ENCODE data around the gene GSK3B.

GSK3B gene

DNA sequence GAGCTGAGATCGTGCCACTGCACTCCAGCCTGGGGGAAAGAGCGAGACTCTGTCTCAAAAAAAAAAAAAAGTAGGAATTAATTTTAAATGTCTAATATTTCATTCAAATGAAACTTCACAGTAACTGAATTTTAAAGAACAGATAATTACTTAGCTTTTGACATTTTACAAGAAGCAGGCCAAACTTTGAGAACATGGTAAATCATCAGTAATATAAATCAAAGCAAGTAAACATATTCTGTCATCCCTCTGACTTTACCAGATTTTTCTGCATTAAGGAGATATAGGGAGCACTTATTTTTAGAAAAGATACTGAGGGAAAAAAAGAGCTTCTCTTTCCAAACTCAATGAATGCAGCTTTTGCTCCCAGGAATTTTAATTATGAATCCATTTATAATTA lies 275.3 kb downstream of the GSK3B start:
- no peak for DNase-seq (ENCODE audit: low read depth in 2 of 2)

DNA sequence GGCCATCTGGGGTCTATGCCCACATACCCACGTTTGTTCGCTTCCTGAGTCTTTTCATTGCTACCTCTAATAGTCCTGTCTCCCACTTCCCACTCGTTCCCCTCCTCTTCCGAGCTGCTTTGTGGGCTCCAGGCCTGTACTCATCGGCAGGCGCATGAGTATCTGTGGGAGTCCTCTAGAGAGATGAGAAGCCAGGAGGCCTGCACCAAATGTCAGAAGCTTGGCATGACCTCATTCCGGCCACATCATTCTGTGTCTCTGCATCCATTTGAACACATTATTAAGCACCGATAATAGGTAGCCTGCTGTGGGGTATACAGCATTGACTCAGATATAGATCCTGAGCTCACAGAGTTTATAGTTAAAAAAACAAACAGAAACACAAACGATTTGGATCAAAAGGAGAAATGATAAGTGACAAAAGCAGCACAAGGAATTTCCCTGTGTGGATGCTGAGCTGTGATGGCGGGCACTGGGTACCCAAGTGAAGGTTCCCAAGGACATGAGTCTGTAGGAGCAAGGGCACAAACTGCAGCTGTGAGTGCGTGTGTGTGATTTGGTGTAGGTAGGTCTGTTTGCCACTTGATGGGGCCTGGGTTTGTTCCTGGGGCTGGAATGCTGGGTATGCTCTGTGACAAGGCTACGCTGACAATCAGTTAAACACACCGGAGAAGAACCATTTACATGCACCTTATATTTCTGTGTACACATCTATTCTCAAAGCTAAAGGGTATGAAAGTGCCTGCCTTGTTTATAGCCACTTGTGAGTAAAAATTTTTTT lies 276.5 kb downstream of the GSK3B start:
- DNase-seq (ENCODE audit: low read depth in 2 of 2), result no peak

DNA sequence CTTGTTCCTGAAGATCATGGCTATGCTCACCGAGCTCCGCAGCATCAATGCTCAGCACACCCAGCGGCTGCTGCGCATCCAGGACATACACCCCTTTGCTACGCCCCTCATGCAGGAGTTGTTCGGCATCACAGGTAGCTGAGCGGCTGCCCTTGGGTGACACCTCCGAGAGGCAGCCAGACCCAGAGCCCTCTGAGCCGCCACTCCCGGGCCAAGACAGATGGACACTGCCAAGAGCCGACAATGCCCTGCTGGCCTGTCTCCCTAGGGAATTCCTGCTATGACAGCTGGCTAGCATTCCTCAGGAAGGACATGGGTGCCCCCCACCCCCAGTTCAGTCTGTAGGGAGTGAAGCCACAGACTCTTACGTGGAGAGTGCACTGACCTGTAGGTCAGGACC lies 277.2 kb downstream of the GSK3B start:
- DNase-seq (ENCODE audit: low read depth in 2 of 2), result no peak

DNA sequence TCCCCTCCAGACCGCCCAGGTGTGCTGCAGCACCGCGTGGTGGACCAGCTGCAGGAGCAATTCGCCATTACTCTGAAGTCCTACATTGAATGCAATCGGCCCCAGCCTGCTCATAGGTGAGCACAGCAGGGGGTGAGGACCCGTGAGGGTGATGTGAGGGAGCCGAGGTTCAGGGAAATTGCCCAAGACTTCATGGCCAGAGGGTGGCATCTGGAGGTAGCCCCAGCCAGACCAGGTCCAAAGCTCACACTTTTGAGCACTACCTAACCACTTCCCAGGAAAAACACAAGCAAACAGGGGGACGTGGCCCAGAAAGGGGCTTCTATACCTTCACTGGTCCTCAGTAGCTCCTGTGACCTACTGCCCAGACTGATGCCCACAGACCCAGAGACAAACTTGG lies 278.5 kb downstream of the GSK3B start:
- DNase-seq (ENCODE audit: low read depth in 2 of 2), result no peak

DNA sequence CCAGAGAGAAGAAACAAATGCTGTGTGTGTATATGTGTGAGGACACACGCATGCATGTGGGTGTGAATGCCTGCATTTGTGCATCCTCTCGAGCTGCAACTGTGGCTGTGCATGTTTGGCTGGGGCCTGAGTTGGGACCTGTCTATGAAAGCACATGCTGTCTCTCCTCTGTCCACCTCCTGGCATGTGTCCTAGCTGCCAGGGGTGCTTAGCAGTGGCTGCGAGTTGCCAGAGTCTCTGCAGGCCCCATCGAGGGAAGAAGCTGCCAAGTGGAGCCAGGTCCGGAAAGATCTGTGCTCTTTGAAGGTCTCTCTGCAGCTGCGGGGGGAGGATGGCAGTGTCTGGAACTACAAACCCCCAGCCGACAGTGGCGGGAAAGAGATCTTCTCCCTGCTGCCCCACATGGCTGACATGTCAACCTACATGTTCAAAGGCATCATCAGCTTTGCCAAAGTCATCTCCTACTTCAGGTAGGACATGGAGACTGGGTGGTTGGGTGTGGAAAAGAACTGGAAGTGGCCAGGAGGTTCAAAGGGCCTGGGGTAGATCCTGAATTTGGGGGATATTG lies 281.7 kb downstream of the GSK3B start:
- DNase-seq (ENCODE audit: low read depth in 2 of 2), result no peak

DNA sequence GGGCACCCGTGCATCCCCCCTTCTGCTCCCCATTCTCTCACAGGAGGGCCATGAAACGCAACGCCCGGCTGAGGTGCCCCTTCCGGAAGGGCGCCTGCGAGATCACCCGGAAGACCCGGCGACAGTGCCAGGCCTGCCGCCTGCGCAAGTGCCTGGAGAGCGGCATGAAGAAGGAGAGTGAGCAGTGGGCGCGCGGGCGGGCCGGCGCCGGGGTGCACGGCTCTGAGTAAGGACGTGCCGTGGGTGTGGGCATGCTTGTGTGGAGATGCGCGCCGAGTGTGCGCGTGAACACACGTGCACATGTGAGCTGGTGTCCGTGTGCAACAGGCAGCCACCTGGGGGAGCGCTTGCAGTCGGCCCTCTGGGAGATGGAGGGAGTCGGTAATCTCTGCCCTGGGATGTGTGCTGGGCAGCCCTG lies 284.2 kb downstream of the GSK3B start:
- DNase-seq (ENCODE audit: low read depth in 2 of 2), result peak in 1 of 2 donors; percentile 9

DNA sequence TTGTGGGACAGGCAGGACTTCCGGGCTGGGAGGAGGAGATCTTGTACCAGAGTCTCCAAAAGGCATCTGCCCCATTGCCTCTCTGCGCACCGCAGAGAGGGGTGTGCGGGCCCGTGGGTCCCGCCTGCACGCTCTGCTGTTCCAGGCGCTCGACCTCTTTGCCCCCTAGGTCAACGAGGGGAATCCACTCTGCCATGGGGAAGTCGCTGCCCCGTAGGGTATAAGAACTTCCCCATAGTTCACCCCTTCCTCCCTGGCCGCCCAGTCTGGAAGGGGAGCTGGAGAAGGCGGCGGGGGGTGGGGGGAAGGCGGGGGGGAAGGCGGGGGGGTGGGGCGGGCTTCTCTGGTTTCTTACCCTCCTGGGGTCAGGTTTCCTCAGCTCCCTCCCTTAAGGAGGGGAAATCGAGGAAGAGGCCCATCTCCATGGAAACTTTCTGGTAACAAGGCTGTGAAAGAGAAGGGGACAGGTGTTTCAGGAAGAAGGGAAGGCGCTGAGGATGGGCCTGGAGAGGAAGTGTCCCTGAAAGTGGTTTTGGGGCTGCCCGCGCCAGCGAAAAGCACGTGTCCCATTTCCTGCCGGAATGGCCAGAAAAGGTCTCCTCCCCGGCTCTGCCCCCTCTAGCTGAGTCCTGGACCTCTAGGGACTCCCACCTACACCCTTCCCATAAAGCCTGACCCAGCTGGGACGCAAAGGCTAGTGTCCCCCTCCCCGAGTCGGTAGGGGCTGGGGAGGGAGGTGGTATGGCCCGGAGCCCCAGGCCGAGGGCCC lies 284.8 kb downstream of the GSK3B start:
- DNase-seq (ENCODE audit: low read depth in 2 of 2), result no peak

DNA sequence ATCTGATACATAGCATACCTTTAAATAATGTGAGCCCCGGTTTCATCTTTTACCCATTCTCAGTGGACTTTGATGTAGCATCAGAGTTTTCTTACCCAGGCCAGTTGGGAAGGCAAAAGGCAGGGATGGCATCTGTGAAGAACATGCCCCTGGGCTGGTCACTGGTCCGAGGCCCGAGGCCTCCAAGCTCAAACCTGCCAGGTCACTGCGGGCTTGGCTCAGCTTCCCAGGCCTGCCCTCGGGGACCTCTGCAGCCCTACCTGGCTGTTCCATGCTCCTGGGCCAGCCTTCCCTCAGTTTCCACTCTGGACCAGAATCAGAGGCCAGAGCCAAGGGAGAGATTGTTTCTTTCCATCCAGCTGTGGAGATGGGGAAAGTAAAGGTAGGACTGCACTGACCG lies 285.4 kb downstream of the GSK3B start:
- no peak for DNase-seq (ENCODE audit: low read depth in 2 of 2)

DNA sequence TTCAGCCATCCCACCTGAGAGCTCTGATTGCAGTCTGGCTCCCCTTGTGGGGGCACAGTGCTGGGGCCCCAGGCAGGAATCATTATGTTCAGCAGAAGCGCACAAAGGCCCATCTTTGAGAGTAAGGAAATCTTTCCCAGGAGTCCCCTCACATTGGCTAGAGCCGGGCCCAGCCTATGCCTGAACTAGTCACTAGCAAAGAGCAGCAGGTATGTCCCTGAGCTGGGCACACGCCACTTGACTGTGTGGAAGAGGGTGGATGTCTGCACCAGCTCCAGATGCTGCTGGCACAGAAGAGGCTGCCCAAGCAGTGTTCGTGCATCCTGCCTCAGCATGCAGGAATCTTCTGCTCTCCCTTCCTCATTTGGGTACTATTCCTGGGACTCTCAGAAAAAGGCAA lies 286.0 kb downstream of the GSK3B start:
- no peak for DNase-seq (ENCODE audit: low read depth in 2 of 2)

DNA sequence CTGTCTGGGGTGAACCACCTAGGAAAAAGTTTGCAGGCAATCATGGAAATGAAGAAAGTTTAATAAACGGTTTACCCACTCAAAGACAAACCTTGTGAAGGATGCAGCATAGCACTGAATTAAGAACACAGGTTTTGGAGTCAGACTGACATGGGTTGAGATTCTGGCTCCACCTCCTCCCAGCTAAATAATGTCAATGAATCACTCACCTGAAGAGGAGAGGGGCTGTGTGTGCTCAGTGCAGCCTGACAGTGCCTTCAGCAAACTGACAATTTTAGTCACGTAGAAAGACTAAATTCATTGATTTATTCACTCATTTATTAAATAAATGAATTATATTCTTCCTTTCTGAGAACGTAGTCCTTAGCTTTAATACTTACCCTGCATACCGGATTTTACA lies 293.4 kb downstream of the GSK3B start:
- DNase-seq (ENCODE audit: low read depth in 2 of 2), result no peak

DNA sequence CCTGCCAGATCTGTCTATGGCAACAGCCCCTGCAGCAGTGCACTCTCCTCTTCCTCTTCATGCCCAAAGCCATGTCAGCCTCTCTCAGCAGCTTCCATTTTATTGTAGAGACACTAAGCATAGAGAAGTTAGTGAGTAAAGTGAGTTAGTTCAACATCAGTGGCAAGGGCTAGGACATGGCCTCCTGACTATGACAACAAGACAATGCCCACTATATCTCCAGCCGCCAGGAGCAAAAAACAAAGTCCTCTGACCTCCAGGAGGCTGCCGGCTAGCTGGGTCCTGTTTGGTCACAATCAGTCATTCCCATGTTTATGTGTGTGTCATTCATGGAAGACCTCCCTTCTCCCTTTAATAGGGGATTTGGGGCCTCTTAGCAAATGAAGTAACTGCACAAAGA lies 297.5 kb downstream of the GSK3B start:
- no peak for DNase-seq (ENCODE audit: low read depth in 2 of 2)

DNA sequence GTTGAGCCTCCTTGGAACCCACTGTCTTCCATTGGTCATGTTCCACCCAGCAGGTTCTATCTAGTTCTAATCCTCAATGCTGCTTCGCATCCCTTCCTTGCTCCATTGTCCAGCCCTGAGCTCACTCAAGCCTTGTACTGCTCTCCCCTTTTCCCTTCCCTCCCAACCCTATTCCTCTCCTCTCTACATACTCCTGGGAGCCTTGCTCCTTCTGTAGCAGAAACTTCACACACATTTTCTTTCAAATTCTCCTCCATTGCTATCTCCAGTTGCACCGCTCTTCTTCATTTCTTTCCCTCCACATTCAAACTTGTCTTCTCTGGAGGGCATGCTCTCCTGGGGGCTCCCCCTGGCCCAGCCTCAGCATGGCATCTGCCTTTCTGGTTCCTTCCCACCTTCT lies 297.9 kb downstream of the GSK3B start:
- no peak for DNase-seq (ENCODE audit: low read depth in 2 of 2)

DNA sequence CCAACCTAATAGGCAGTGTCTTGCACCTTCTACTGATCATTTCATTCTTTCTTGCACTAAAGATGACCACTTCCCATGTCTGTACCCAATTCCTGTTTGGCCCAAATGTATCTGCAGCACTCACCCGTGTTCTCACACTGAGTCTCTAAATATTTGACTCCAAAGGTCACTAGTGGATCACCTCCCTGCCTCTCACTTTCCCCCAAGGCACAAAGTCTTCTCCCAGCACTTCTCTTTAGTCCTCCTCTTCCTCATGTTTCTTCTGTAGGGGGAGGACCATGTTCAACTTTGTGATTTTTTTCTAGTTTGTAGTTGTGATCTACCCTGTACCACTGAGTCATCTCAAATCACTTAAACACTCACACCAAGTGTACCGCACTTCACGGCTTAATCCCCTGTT lies 298.4 kb downstream of the GSK3B start:
- DNase-seq (ENCODE audit: low read depth in 2 of 2), result no peak

DNA sequence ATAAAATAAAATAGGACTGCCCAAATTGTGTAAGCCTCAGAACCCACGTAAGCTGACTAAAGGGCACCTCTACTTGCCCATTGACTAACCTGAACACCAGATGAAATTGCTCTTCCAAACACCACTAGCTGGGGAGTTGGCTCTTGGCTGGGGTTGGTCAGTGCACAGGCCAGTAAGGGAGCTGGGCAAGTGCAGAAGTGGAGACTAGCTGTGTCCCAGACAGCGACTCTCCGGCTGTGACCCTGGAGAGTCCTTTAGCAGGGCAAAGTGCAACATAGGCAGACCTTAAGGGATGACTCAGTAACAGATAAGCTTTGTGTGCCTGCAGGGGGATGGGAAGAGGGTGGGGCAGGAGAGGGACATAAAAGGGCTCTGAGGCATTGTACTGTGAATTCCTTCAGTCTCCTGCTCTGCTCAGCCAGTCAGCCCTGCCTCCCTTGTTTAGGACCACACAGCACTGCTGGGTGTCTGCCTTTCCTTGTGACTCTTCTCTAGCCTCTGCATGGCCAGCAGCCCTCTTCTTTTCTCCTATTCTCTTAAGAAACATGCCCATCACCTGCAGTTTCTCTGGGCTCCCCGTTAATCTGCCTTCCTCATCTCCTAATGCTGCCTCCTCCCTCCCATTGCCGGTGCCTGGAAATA lies 299.2 kb downstream of the GSK3B start:
- DNase-seq (ENCODE audit: low read depth in 2 of 2), result no peak

DNA sequence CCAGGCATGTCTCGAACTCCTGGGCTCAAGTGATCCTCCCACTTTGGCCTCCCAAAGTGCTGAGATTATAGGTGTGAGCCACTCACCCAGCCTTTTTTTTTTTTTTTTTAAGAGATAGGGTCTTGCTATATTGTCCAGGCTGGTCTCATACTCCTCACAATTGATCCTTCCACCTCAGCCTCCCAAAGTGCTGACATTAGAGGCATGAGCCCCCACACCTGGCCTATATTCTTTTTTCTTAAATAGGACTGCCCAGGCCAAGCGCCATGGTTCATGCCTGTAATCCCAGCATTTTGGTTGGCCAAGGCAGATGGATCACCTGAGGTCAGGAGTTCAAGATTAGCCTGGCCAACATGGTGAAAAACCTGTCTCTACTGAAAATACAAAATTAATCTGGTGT lies 299.8 kb downstream of the GSK3B start:
- no peak for DNase-seq (ENCODE audit: low read depth in 2 of 2)

DNA sequence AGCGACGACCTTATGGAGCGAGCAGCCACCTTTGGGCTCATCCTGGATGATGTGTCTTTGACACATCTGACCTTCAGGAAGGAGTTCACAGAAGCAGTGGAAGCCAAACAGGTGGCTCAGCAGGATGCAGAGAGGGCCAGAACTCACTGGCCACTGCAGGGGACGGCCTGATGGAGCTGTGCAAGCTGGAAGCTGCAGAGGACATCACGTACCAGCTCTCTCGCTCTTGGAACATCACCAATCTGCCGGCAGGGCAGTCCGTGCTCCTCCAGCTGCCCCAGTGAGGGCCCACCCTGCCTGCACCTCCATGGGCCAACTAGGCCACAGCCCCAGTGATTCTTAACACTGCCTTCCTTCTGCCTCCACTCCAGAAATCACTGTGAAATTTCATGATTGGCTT lies 302.0 kb downstream of the GSK3B start:
- no peak for DNase-seq (ENCODE audit: low read depth in 2 of 2)

DNA sequence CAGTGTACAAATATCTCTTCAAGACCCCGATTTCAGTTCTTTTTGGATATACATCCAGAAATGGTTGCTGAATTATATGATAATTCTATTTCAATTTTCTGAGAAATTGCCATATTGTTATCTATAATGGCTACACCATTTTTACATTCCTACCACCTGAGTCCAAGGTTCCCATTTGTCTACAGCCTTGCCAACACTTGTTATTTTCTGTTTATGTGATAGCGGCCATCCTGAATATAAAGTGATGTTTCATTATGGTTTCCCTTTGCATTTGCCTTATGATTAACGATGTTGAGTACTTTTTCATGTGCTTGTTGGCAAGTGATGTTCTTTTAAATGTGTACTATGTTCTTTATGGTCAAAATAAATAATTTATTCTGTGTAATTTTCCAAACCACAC lies 303.9 kb downstream of the GSK3B start:
- DNase-seq (ENCODE audit: low read depth in 2 of 2), result no peak

DNA sequence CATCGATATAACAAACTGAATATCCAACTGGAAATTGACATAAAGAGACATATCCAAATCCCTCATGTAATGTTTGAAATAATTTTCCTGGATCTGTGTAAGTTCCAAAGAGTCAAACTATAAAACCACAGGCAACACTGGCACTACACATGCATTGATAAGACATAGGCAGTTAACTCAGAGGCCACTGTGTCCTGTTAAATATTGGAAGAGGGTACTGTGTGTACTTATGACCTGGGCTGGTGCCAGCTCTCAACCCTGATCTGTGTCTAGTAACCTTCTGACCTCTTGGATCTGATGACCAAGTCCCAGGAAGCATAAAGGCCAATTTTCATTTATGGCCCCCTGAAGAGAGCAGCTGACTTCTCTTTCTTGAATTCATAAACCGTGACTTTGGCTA lies 307.8 kb downstream of the GSK3B start:
- no peak for DNase-seq (ENCODE audit: low read depth in 2 of 2)

DNA sequence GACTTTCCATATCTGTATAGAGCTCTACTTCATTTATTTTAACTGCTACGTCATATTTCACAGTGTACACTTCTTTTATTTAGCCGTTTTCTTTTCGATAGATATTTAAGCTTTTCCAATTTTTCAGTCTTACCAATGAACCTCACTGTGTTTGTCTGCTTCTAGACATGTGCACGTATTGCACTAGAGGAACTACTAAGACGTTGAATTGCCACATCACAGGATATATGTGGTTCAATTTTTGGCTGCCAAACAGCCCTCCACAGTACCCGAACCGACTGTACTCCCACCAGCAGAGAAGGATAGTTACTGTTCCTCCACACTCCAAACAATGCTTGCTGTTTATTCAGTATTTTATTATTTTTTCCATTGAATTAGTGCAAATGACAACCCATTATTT lies 310.4 kb downstream of the GSK3B start:
- DNase-seq (ENCODE audit: low read depth in 2 of 2), result no peak

DNA sequence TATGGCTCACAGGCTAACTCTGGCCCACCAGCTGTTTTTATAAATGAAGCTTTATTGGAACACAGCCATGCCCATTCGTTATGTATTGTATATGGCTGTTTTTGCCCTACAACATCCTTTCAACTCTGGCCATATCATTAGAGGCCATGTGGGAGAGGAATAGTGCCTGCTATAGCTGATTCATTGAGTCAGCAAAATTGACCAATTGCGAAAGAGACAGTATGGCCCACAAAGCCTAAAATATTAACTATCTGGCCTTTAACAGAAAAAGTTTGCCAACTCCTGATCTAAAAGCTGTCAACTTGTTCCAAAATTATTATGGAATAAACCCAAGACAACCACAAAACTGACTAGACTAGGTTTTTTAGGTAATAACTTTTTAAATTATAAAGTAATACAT lies 311.0 kb downstream of the GSK3B start:
- no peak for DNase-seq (ENCODE audit: low read depth in 2 of 2)

DNA sequence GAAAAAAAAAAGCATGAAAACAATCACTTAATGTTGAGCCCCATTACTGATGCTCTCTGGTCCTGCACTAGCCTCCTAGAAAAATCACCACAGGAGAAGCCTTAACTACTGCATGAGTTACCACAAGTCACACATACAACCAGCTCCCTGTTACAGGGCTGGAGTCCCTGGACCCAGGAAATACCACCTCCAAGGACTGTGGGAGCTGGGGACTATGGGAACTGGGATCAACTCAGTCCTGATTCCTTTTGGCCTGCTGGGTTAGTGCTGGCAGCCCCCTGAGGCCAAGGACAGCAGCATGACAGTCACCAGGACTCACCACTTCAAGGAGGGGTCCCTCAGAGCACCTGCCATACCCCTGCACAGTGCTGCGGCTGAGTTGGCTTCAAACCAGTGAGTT lies 311.8 kb downstream of the GSK3B start:
- no peak for DNase-seq (ENCODE audit: low read depth in 2 of 2)

DNA sequence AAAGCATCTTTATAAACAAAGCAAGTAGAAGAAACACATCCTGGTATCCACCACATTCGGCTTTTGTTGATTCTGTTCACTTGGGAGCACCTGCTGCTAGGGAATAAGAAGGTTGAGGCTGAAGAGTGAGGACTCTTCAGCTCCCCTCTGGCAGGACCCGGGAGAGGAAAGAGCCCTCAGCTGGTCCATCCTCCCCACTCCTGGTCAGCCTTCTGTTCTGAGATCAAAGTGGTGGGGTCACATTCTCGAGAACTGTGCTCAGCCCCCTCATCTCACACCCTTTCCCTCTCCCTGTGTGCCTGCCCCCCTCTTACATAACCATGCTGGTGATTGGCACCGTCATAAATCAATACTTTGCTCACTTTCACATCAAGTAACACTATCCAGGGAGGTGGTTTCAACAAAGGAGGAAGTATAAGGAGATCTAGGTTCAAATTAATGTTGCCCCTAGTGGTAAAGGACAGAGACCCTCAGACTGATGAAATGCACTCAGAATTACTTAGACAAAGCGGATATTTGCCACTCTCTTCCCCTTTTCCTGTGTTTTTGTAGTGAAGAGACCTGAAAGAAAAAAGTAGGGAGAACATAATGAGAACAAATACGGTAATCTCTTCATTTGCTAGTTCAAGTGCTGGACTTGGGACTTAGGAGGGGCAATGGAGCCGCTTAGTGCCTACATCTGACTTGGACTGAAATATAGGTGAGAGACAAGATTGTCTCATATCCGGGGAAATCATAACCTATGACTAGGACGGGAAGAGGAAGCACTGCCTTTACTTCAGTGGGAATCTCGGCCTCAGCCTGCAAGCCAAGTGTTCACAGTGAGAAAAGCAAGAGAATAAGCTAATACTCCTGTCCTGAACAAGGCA lies 312.7 kb downstream of the GSK3B start, which contains the start of gene NR1I2:
Gene NR1I2 (plus strand): TSS at position 772 of the 869 bp plus-strand sequence.
- DNase-seq (ENCODE audit: low read depth in 2 of 2), result no peak

All from stimulated activated CD8-positive, alpha-beta memory T cell treated with anti-CD3 and anti-CD28 coated beads, Interleukin-2, amount 100 ng/mL, for 1 hour (primary cell).